GM18909 (cell line): ENCODE measurements around the gene CAMSAP1.
"Not testable (repeated sequence)": the region's sequence is repeated elsewhere in the genome, so short reads cannot be mapped to it uniquely, and the experiment has no call there.

ENCODE experiments used
- ATAC-seq: cut with Tn5 transposase; IDR thresholded peaks from one replicate; pipeline ENCODE4 v1.9.1; 2021; ENCODE audit warnings: mild to moderate bottlenecking; ENCODE audit not compliant: unreplicated experiment, poor library complexity

The CAMSAP1 gene

DNA sequence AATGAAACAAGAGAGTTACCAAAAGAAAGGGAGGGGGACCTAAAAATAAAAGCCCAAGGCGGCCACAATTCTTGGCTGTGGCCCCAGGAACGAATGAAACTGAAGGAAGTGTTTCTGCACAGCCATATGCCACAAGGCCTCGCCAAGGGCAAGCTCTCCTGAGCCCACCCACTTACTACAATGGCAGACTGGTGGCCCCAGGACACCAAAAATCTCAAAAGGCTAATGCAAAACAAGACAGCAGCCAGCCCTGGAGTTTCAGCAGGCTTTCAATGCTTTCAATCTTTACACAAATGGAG lies 4.0 kb downstream of the CAMSAP1 start:
- ATAC-seq, result no peak

- ATAC-seq, result no peak
These were observed 4.5 kb downstream of the CAMSAP1 start for GRCh38 chr9:135902655-135903357.

DNA sequence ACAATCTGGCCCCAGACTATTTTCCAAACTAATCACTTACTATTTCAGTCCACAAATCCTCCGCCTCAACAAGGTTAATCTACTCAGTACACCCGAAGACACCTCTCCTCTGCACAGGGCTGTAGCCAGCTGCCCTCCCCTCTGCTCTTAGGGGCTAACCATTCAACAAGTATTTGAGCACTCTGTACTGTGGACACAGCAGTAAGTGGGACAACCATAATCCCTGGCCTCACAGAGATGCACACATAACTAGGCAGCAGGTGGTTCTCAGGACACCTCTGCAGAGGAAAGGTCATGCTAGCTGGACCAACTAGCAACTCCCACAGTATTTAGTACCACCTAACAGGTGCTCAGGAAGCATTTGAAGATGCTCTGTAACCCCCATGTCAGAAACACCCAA lies 5.5 kb downstream of the CAMSAP1 start:
- ATAC-seq, result no peak

- ATAC-seq, result no peak
These were observed 6.2 kb downstream of the CAMSAP1 start for GRCh38 chr9:135901031-135901758.

DNA sequence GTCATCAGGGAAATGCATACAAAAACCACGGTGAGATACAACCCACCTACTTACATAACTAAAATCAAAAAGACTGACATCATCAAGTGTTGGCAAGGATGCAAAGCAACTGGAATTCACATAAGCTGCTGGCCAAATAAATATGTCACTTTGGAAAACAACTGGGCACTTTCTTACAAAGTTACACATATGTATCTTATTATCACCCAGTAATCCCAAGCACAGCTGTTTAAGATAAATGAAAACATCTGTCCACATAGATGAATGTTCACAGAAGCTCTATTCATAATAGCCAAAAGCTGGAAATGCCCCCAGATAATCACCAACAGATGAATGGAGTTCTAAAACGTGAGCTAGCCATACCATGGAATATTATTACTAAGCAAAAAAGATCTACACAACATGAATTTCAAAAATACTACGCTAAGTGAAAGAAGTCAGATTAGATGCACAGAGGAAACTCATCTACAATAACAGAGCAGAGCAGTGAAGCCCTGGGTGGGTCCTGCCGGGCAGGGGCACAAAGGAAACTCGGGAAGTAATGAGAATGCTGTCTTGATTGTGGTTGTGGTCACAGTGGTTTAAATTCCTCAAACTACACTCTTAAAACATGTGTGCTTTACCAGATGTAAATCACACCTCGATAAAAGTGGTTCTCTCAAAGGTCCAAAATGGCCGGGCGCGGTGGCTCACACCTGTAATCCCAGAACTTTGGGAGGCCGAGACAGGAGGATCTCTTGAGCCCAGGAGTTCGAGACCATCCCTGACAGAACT lies 8.5 kb downstream of the CAMSAP1 start:
- ATAC-seq, result no peak

DNA sequence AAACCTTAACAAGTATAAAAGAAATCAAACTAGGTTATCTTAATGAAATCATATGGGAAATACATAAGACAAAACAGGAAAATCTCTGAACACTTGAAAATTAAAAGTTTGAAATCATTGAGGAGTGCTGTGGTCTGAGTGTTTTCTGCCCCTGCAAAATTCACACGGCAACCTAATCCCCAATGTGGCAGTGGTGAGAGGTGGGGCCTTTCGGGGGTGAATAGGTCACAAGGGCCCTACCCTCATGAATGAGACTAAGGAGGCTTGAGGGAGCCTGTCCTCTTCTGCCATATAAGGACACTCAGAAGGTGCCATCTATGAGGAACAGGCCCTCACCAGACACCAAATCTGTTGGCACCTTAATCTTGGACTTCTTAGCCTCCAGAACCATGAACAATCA lies 10.7 kb downstream of the CAMSAP1 start:
- no peak for ATAC-seq

DNA sequence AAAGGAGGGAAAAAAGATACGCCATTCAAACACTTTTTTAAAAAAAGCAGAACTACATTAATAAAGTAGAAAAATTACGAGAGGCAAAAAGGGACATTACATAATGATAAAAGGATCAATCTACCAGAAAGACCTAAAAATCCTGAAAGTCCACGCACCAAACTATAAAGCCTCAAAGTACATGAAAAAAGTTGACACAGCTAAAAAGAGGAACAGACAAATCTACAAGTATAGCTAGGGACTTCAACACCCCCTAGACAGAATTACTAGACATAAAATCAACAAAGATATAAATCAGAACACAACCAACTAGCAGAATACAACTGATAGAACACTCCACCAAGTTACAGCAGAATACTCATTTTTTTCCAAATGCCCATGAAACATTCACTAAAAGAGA lies 11.1 kb downstream of the CAMSAP1 start:
- ATAC-seq, result no peak

DNA sequence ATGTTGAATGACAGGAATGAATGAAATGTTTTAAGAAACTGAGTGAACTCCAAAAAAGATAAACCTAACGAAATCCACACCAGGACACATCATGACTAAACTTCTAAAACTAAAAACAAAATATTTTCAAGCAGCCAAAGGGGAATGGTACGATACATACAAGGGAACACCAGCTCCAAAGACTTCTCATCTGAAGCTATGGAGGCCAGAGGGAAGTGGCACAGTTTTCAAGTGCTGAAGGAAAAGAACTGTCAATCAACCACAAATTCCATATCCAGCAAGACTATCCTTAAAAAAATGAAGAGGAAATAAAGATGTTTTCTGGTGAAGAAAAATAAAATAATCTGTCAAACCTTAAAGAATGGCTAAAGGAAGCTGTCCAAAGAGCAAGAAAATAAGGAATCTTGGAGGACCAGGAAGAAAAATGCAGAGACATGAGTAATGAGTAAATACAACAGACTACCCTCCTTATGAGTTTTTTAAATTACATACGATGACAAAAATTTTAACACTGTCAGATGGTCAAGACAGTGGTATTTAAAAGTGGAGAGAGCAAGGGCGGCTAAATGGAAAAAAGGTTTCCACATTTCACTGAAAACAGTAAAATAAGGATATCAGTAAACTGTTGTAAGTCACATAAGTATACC lies 12.0 kb downstream of the CAMSAP1 start:
- ATAC-seq, result no peak

DNA sequence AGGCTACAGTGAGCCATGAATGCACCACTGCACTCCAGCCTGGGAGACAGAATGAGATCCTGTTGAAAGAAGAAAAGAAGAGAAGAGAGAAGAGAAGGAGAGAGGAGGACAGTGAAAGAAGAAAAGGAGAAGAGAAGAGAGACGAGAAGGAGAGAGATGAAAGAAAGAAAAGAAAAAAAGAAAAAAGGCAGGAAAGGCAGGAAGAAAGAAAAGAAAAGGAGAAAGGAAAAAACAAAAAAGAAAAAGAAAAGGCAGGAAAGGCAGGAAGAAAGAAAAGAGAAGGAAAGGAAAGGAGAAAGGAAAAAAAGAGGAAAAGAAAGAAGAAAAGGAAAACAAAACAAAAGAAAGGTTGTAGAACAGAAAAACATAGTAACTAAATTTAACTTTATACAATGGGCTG lies 14.2 kb downstream of the CAMSAP1 start:
- ATAC-seq, result no peak

DNA sequence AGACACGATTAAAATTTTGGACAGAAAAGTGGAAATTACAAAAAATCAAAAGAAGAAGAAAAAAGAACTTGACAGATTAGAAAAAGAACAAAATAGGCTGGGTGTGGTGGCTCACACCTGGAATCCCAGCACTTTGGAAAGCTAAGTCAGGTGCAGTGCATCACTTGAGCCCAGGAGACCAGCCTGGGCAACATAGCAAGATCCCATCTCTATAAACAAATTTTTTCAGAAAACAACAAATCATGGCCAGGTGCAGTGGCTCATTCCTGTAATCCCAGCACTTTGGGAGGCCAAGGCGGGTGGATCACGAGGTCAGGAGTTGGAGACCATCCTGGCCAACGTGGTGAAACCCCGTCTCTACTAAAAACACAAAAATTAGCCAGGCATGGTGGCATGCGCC lies 15.0 kb downstream of the CAMSAP1 start:
- ATAC-seq, result not testable (repeated sequence)

GRCh38 chr9:135891027-135891631 lies 16.2 kb downstream of the CAMSAP1 start:
- no peak for ATAC-seq

- no peak for ATAC-seq
These were observed 16.9 kb downstream of the CAMSAP1 start for GRCh38 chr9:135890190-135891026.

DNA sequence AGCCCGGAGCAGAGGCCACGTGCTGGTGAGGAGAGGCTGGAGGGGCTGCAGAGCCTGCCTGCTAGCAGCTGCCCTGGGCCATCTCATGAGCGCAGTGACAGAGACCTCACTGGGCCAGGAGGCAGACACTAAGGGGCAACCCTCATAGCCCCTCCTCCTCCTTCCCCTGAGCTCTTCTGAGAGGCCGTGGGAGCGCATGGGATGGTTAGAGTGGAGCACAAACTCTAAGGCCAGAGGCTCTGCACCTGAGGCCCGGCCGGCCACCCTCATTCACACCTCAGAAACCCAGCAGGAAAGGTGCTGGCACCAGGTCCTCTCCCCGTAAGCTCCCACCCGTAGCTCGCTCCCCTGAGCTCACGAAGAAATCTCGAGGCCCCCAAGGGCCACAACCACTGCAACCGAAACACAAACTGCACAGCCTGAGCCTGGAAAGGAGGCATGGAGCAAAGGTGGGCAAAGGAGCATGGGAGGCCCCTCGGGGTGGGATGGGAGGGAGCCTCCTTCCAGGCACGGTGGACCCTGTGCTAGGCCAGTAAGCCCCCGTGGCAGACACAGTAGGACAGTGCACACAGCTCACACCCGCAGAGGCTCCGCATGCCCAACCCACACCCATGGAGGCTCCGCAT lies 17.7 kb downstream of the CAMSAP1 start:
- no peak for ATAC-seq

GRCh38 chr9:135888766-135889394 lies 18.5 kb downstream of the CAMSAP1 start:
- no peak for ATAC-seq

GRCh38 chr9:135888126-135888765 lies 19.1 kb downstream of the CAMSAP1 start:
- ATAC-seq, result no peak

GRCh38 chr9:135887585-135888050 lies 19.7 kb downstream of the CAMSAP1 start:
- ATAC-seq, result peak; percentile 45

- no peak for ATAC-seq
These were observed 20.3 kb downstream of the CAMSAP1 start for GRCh38 chr9:135887021-135887507.
